ENCODE results near the gene UGT8. TPM values are rescaled to one million over a fixed set of nuclear protein-coding genes. Genes with fewer than 3 reads are reported as not detected.
"Not testable (repeated sequence)": the region's sequence is repeated elsewhere in the genome, so short reads cannot be mapped to it uniquely, and the experiment has no call there.

Gene UGT8
- total and polyA plus RNA-seq, 2 donors, result 0.19 to 0.30 TPM

DNA sequence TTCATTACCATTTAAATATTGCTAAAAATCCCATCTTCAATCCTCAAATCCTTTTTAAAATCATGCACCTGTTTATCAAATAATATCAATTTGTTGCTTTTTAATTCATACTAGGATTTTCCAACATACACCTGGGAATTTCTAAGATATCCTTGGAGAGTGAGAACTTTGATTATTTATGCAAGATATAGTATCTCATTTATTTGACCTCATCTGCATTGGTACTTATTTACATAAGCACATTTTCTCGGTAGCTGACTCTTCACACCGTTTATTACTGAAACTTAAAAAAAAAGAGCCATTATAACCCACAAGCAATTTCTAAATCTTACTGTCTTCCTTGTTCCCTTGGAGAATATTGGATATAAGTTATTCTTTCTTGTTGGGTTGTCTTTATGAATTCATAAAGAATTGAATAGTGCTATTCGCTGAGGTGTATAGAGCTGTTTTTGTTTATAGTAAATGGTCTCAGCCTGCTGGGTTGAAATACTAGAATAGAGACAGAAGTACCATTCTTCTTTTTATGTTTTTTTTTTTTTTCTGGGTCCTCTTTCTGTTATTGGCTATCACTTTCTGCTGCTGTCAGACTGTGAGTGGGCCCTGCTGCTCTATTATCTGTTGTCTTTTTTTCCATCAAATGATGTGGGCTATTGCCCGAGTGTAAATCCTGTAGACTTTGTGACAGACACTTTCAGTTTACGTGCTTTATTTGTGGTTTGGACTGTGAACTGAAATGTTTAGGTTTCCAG is 2.9 kb downstream of the UGT8 start:
- no peaks in the 10 kb centered on the region for H3K36me3 ChIP-seq (ENCODE audit: control insufficient read depth in 2 of 2, insufficient read depth in 2 of 2, low read length in 1 of 2)
- no peak overlapping the region for H3K4me3 ChIP-seq (ENCODE audit: low read length in 2 of 2)
- H3K27me3 ChIP-seq (ENCODE audit: control insufficient read depth in 2 of 2, insufficient read depth in 1 of 2, low read length in 1 of 2), result peaks cover 22 to 38% of the 10 kb centered on the region in 2 donors
- H3K9me3 ChIP-seq (ENCODE audit: control insufficient read depth in 2 of 2, insufficient read depth in 1 of 2, low read length in 1 of 2), result peaks cover 0 to 3% of the 10 kb centered on the region in 2 donors
- peaks cover 0 to 3% of the 10 kb centered on the region in 2 donors for H3K4me1 ChIP-seq (ENCODE audit: control insufficient read depth in 2 of 2, insufficient read depth in 2 of 2, low read length in 2 of 2)
- 93% methylated on average over 5 of the region's 5 CpGs for whole genome bisulfite sequencing
- DNase-seq (ENCODE audit: low read depth in 6 of 9, low spot score in 9 of 9), result no peak
- no peak overlapping the region for H3K27ac ChIP-seq (ENCODE audit: low read depth in 1 of 2, low read length in 1 of 2)

- WGBS, result 74% methylated on average over 5 of the region's 5 CpGs
- Histone ChIP-seq H3K27ac (ENCODE audit: low read depth in 1 of 2, low read length in 1 of 2) (no peak overlapping the region), H3K4me1 (ENCODE audit: control insufficient read depth in 2 of 2, insufficient read depth in 2 of 2, low read length in 2 of 2) (peaks cover 0 to 2% of the 10 kb centered on the region in 2 donors), H3K36me3 (ENCODE audit: control insufficient read depth in 2 of 2, insufficient read depth in 2 of 2, low read length in 1 of 2) (no peaks in the 10 kb centered on the region), H3K4me3 (ENCODE audit: low read length in 2 of 2) (no peak overlapping the region), H3K27me3 (ENCODE audit: control insufficient read depth in 2 of 2, insufficient read depth in 1 of 2, low read length in 1 of 2) (peaks cover 16 to 24% of the 10 kb centered on the region in 2 donors), H3K9me3 (ENCODE audit: control insufficient read depth in 2 of 2, insufficient read depth in 1 of 2, low read length in 1 of 2) (peaks cover 0 to 3% of the 10 kb centered on the region in 2 donors)
- no peak for DNase-seq (ENCODE audit: low read depth in 6 of 9, low spot score in 9 of 9)
These were observed 4.9 kb downstream of the UGT8 start for GRCh38 chr4:114603497-114603896.

GRCh38 chr4:114606245-114606644 is 7.6 kb downstream of the UGT8 start:
- H3K9me3 ChIP-seq (ENCODE audit: control insufficient read depth in 2 of 2, insufficient read depth in 1 of 2, low read length in 1 of 2), result no peaks in the 10 kb centered on the region
- no peaks in the 10 kb centered on the region for H3K4me1 ChIP-seq (ENCODE audit: control insufficient read depth in 2 of 2, insufficient read depth in 2 of 2, low read length in 2 of 2)
- H3K36me3 ChIP-seq (ENCODE audit: control insufficient read depth in 2 of 2, insufficient read depth in 2 of 2, low read length in 1 of 2), result no peaks in the 10 kb centered on the region
- no peak overlapping the region for H3K27ac ChIP-seq (ENCODE audit: low read depth in 1 of 2, low read length in 1 of 2)
- no peak for DNase-seq (ENCODE audit: low read depth in 6 of 9, low spot score in 9 of 9)
- no peak overlapping the region for H3K4me3 ChIP-seq (ENCODE audit: low read length in 2 of 2)
- 89% methylated on average over 2 of the region's 2 CpGs for WGBS
- peaks cover 0 to 3% of the 10 kb centered on the region in 2 donors for H3K27me3 ChIP-seq (ENCODE audit: control insufficient read depth in 2 of 2, insufficient read depth in 1 of 2, low read length in 1 of 2)

GRCh38 chr4:114607056-114607455 is 8.4 kb downstream of the UGT8 start:
- Histone ChIP-seq H3K27ac (ENCODE audit: low read depth in 1 of 2, low read length in 1 of 2) (no peak overlapping the region), H3K9me3 (ENCODE audit: control insufficient read depth in 2 of 2, insufficient read depth in 1 of 2, low read length in 1 of 2) (no peaks in the 10 kb centered on the region), H3K4me3 (ENCODE audit: low read length in 2 of 2) (no peak overlapping the region), H3K27me3 (ENCODE audit: control insufficient read depth in 2 of 2, insufficient read depth in 1 of 2, low read length in 1 of 2) (peaks cover 0 to 3% of the 10 kb centered on the region in 2 donors), H3K4me1 (ENCODE audit: control insufficient read depth in 2 of 2, insufficient read depth in 2 of 2, low read length in 2 of 2) (no peaks in the 10 kb centered on the region), H3K36me3 (ENCODE audit: control insufficient read depth in 2 of 2, insufficient read depth in 2 of 2, low read length in 1 of 2) (no peaks in the 10 kb centered on the region)
- no peak for DNase-seq (ENCODE audit: low read depth in 6 of 9, low spot score in 9 of 9)

DNA sequence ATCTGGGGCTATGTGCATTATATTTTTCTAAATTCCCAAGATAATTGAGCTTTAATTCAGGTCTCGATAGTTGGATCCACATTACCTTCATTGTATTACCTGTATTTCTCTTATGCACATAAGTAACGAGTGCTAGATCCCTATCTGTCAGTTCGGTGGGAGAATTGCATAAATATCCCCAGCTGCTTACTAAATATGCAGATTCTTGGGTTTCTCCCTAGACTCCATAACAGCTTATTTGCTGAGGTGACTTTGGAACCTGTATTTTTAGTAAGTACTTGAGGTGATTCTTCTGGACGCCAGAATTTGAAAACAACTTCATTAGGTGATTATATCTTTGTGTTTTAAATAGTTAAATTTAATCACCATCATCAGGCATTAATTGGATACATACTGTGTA is 15.0 kb downstream of the UGT8 start:
- Histone ChIP-seq H3K9me3 (ENCODE audit: control insufficient read depth in 2 of 2, insufficient read depth in 1 of 2, low read length in 1 of 2) (no peaks in the 10 kb centered on the region), H3K36me3 (ENCODE audit: control insufficient read depth in 2 of 2, insufficient read depth in 2 of 2, low read length in 1 of 2) (no peaks in the 10 kb centered on the region), H3K4me1 (ENCODE audit: control insufficient read depth in 2 of 2, insufficient read depth in 2 of 2, low read length in 2 of 2) (no peaks in the 10 kb centered on the region), H3K27ac (ENCODE audit: low read depth in 1 of 2, low read length in 1 of 2) (no peak overlapping the region), H3K4me3 (ENCODE audit: low read length in 2 of 2) (no peak overlapping the region), H3K27me3 (ENCODE audit: control insufficient read depth in 2 of 2, insufficient read depth in 1 of 2, low read length in 1 of 2) (no peaks in the 10 kb centered on the region)
- WGBS, result 90% methylated on average over 4 of the region's 4 CpGs
- no peak for DNase-seq (ENCODE audit: low read depth in 6 of 9, low spot score in 9 of 9)

DNA sequence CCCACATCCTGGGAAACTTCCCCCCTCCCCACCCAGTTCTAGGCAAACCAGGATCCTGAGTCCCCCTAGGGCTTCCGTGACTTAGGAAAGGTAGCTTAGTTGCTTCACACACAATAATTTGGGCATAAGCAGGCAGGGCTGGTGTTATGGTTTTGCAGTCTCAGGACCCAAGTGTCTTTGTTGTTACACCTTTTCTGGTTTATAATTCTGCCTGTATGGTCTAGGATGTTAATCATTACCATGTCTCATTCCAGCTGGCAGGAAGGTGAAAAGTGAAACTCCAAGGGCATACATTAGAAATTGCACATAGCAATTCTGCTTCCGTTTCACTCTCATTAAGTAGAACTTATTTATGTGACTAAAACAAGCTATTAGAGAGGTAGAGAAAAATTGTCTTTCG is 16.8 kb downstream of the UGT8 start:
- H3K36me3 ChIP-seq (ENCODE audit: control insufficient read depth in 2 of 2, insufficient read depth in 2 of 2, low read length in 1 of 2), result no peaks in the 10 kb centered on the region
- no peaks in the 10 kb centered on the region for H3K9me3 ChIP-seq (ENCODE audit: control insufficient read depth in 2 of 2, insufficient read depth in 1 of 2, low read length in 1 of 2)
- no peak overlapping the region for H3K4me3 ChIP-seq (ENCODE audit: low read length in 2 of 2)
- H3K27me3 ChIP-seq (ENCODE audit: control insufficient read depth in 2 of 2, insufficient read depth in 1 of 2, low read length in 1 of 2), result no peaks in the 10 kb centered on the region
- H3K27ac ChIP-seq (ENCODE audit: low read depth in 1 of 2, low read length in 1 of 2), result no peak overlapping the region
- H3K4me1 ChIP-seq (ENCODE audit: control insufficient read depth in 2 of 2, insufficient read depth in 2 of 2, low read length in 2 of 2), result no peaks in the 10 kb centered on the region
- WGBS, result 93% methylated on average over 3 of the region's 3 CpGs
- no peak for DNase-seq (ENCODE audit: low read depth in 6 of 9, low spot score in 9 of 9)

DNA sequence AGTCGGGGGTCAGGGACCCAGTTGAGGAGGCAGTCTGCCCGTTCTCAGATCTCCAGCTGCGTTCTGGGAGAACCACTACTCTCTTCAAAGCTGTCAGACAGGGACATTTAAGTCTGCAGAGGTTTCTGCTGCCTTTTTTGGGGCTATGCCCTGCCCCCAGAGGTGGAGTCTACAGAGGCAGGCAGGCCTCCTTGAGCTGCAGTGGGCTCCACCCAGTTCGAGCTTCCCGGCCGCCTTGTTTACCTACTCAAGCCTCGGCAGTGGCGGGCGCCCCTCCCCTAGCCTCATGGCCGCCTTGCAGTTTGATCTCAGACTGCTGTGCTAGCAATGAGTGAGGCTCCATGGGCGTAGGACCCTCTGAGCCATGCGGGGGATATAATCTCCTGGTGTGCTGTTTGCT is 17.4 kb downstream of the UGT8 start:
- H3K36me3 ChIP-seq (ENCODE audit: control insufficient read depth in 2 of 2, insufficient read depth in 2 of 2, low read length in 1 of 2); H3K9me3 ChIP-seq (ENCODE audit: control insufficient read depth in 2 of 2, insufficient read depth in 1 of 2, low read length in 1 of 2); H3K27ac ChIP-seq (ENCODE audit: low read depth in 1 of 2, low read length in 1 of 2); H3K27me3 ChIP-seq (ENCODE audit: control insufficient read depth in 2 of 2, insufficient read depth in 1 of 2, low read length in 1 of 2); DNase-seq (ENCODE audit: low read depth in 6 of 9, low spot score in 9 of 9); H3K4me3 ChIP-seq (ENCODE audit: low read length in 2 of 2); H3K4me1 ChIP-seq (ENCODE audit: control insufficient read depth in 2 of 2, insufficient read depth in 2 of 2, low read length in 2 of 2): not testable (repeated sequence)
- 95% methylated on average over 12 of the region's 12 CpGs for WGBS

DNA sequence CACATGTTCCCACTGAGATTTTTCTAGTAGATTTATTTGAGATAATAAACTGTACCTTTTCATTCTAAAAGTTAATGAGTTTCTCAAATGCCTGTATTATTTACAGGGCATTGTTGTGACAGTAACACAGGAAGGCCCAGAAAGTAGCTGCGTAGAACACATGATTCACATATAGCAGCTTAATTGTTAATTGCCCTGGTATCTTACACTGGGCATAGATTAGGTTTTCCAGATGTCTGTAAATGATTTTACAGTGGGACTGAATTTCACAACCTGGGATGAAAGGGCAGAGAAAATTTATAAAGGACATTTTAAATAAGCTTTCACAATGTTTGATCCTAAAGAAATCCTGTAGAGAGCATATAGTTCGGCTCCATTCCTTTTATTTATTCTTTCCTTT is 27.6 kb downstream of the UGT8 start:
- Histone ChIP-seq H3K27ac (ENCODE audit: low read depth in 1 of 2, low read length in 1 of 2) (no peak overlapping the region), H3K27me3 (ENCODE audit: control insufficient read depth in 2 of 2, insufficient read depth in 1 of 2, low read length in 1 of 2) (no peaks in the 10 kb centered on the region), H3K9me3 (ENCODE audit: control insufficient read depth in 2 of 2, insufficient read depth in 1 of 2, low read length in 1 of 2) (no peaks in the 10 kb centered on the region), H3K4me1 (ENCODE audit: control insufficient read depth in 2 of 2, insufficient read depth in 2 of 2, low read length in 2 of 2) (no peaks in the 10 kb centered on the region), H3K4me3 (ENCODE audit: low read length in 2 of 2) (no peak overlapping the region), H3K36me3 (ENCODE audit: control insufficient read depth in 2 of 2, insufficient read depth in 2 of 2, low read length in 1 of 2) (no peaks in the 10 kb centered on the region)
- DNase-seq (ENCODE audit: low read depth in 6 of 9, low spot score in 9 of 9), result no peak
- WGBS, result 95% methylated on average over 2 of the region's 2 CpGs

DNA sequence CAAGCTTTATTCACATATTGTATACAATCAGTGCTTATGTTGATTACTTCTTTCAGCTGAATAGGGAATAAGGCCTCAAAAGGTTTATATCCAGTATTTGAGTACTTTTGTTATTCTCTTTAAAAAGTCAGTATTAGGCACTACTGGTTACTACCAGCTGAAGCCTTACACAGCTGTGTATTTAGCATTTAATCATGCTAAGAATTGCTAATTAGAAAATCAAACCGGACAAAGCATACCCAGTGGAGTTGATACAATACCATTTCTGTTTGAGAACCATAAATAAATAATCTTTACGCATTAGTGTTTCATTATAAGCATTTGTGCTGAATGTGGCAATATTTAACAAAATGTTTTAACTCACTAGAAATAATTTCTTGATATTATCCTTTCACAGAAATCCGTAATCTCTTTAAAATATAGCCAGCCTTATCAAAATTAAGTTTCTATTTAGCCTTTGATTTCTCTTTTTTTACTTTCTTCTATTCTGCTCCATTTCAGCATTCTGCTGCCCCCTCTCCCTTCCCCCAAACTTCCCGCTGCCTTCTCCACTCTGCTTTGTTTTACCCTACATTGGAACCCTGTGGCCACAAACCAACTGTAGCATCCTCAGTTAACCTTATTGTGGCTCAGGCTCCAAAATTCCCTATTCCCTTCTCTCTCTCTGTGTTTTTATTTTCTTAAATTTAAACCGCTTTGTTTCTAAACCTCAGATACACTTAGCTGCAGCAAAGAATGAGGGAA is 37.8 kb downstream of the UGT8 start:
- WGBS, result 93% methylated on average over 5 of the region's 5 CpGs
- no peak for DNase-seq (ENCODE audit: low read depth in 6 of 9, low spot score in 9 of 9)
- H3K4me3 ChIP-seq (ENCODE audit: low read length in 2 of 2), result no peak overlapping the region
- H3K9me3 ChIP-seq (ENCODE audit: control insufficient read depth in 2 of 2, insufficient read depth in 1 of 2, low read length in 1 of 2), result no peaks in the 10 kb centered on the region
- no peak overlapping the region for H3K27ac ChIP-seq (ENCODE audit: low read depth in 1 of 2, low read length in 1 of 2)
- no peaks in the 10 kb centered on the region for H3K36me3 ChIP-seq (ENCODE audit: control insufficient read depth in 2 of 2, insufficient read depth in 2 of 2, low read length in 1 of 2)
- H3K4me1 ChIP-seq (ENCODE audit: control insufficient read depth in 2 of 2, insufficient read depth in 2 of 2, low read length in 2 of 2), result no peaks in the 10 kb centered on the region
- no peaks in the 10 kb centered on the region for H3K27me3 ChIP-seq (ENCODE audit: control insufficient read depth in 2 of 2, insufficient read depth in 1 of 2, low read length in 1 of 2)
